HepG2 (cell line): ENCODE results near the gene NELL2. TPM values are rescaled to one million over a fixed set of nuclear protein-coding genes. Genes with fewer than 3 reads are reported as not detected.

Experiments used
- ATAC-seq: fragments of 200-7000 bp; cut with Tn5 transposase; 3 replicates; pipeline ENCODE4 v1.9.1; 2020; ENCODE audit warnings: mild to moderate bottlenecking, moderate library complexity
- BruUV-seq: library from RNA; stranded (reverse); fragments of 400-500 nt; replicated peaks from 2 replicates; lab custom pipeline; 2021; lab: Mats Ljungman, UMichigan
- CTCF ChIA-PET: fragments of 300-600 bp; formaldehyde crosslinking; extraction: SDS; loops from one replicate; lab custom pipeline; 2021; ENCODE audit warnings: low total read pairs, inconsistent platforms, low intra/inter-chr PET ratio; lab: Yijun Ruan, JAX
- POLR2A ChIA-PET: fragments of 350-600 bp; sonication (Branson Sonifier 250); formaldehyde crosslinking; loops from one replicate; lab custom pipeline; 2020; ENCODE audit warnings: antibody characterized with exemption, inconsistent platforms; lab: Yijun Ruan, JAX
- DNase-seq: peaks from one replicate; pipeline ENCODE4 v3.0.0-alpha.2; 2015; ENCODE audit warnings: low spot score
- FAIRE-seq: peaks from 3 replicates; lab custom pipeline; 2011; peaks lifted over from hg19 to GRCh38; lab: Jason Lieb, UNC
- H2AFZ ChIP-seq: one replicate; pipeline ENCODE4 v1.6.1; 2011; ENCODE audit warnings: low read length, inconsistent platforms
- H3K27ac ChIP-seq: fragments of 300-600 bp; 3 replicates; pipeline ENCODE4 v1.8.0; 2011; ENCODE audit warnings: mixed run types, mild to moderate bottlenecking, mixed read lengths, low read length, inconsistent platforms; ENCODE audit not compliant: insufficient read depth; ENCODE audit errors: extremely low read length
- H3K27me3 ChIP-seq, 2 experiments: fragments of 200-600 bp in 1 of 2; 2 replicates in 1 of 2; 3 replicates in 1 of 2; pipeline versions ENCODE4 v1.6.0 to v1.8.0; 2011; ENCODE audit warnings: low read length in 2 of 2, mild to moderate bottlenecking in 2 of 2, moderate library complexity in 2 of 2, inconsistent platforms in 1 of 2; ENCODE audit not compliant: insufficient read depth in 2 of 2, control insufficient read depth in 1 of 2
- H3K36me3 ChIP-seq, 2 experiments: fragments of 200-600 bp in 1 of 2; replicated peaks in 1 of 2; 2 replicates in 1 of 2; 3 replicates in 1 of 2; pipeline versions ENCODE4 v1.5.1 to v1.8.0; 2011; ENCODE audit warnings: low read length in 2 of 2, inconsistent platforms in 1 of 2; ENCODE audit not compliant: insufficient read depth in 2 of 2, control insufficient read depth in 1 of 2
- H3K4me1 ChIP-seq: 2 replicates; pipeline ENCODE4 v1.5.1; 2012; ENCODE audit warnings: low read length, inconsistent platforms; ENCODE audit not compliant: insufficient read depth
- H3K4me2 ChIP-seq: 2 replicates; pipeline ENCODE4 v1.6.0; 2011; ENCODE audit warnings: low read depth, low read length, inconsistent platforms
- H3K4me3 ChIP-seq, 3 experiments: fragments of 200-600 bp in 1 of 3; sonication (generic), shearing (Covaris generic) in 1 of 3; replicated peaks in 1 of 3; 2 replicates each; pipeline ENCODE4 v1.5.1; 2011 to 2016; ENCODE audit warnings: low read length in 3 of 3, inconsistent platforms in 2 of 3, low read depth in 2 of 3, mild to moderate bottlenecking in 2 of 3, control low read depth in 1 of 3, mixed read lengths in 1 of 3; ENCODE audit not compliant: insufficient read depth in 1 of 3
- H3K79me2 ChIP-seq: one replicate; pipeline ENCODE4 v1.6.1; 2011; ENCODE audit warnings: low read length, inconsistent platforms; ENCODE audit not compliant: insufficient read depth
- H3K9ac ChIP-seq: 2 replicates; pipeline ENCODE4 v1.6.0; 2011; ENCODE audit warnings: mild to moderate bottlenecking, low read depth, low read length, inconsistent platforms; ENCODE audit not compliant: insufficient read depth
- H3K9me3 ChIP-seq: 2 replicates; pipeline ENCODE4 v1.5.1; 2012; ENCODE audit warnings: mild to moderate bottlenecking, low read length
- H4K20me1 ChIP-seq: 2 replicates; pipeline ENCODE4 v1.6.0; 2011; ENCODE audit warnings: inconsistent platforms, mild to moderate bottlenecking, low read length, moderate library complexity; ENCODE audit not compliant: insufficient read depth
- KMT2B ChIP-seq: IDR thresholded peaks from 2 replicates; pipeline ENCODE4 v1.6.1; 2016; ENCODE audit warnings: missing genetic modification reagents, missing compliant biosample characterization
- NBN ChIP-seq: fragments of 450-650 bp; conservative IDR thresholded peaks from 2 replicates; pipeline ENCODE4 v1.6.1; 2017
- PBX2 ChIP-seq: IDR thresholded peaks from 2 replicates; pipeline ENCODE4 v1.6.1; 2016; ENCODE audit warnings: control low read depth
- RAD51 ChIP-seq: fragments of 450-650 bp; IDR thresholded peaks from 2 replicates; pipeline ENCODE4 v1.6.1; 2016; ENCODE audit warnings: borderline replicate concordance
- ZC3H4 ChIP-seq: sonication (generic); formaldehyde crosslinking; IDR thresholded peaks from 2 replicates; pipeline ENCODE4 v1.4.0; 2020; ENCODE audit warnings: missing genetic modification reagents, borderline replicate concordance
- ZHX1 ChIP-seq: sonication (generic); formaldehyde crosslinking; IDR thresholded peaks from 2 replicates; pipeline ENCODE4 v1.8.1; 2022; ENCODE audit warnings: low read depth, mild to moderate bottlenecking, missing genetic modification reagents
- ZNF337 ChIP-seq: sonication (generic); formaldehyde crosslinking; IDR thresholded peaks from 2 replicates; pipeline ENCODE4 v1.5.1; 2020; ENCODE audit warnings: missing genetic modification reagents, low read depth, mild to moderate bottlenecking, borderline replicate concordance
- ZNF644 ChIP-seq: IDR thresholded peaks from 2 replicates; pipeline ENCODE4 v1.6.1; 2016; ENCODE audit warnings: low read depth
- WGBS: methylation state at CpG from one replicate; pipeline ENCODE4 v1.1.6; 2017; ENCODE audit warnings: low lambda C conversion rate; 5-methylcytosine and 5-hydroxymethylcytosine counted together
- in situ Hi-C: cut with HindIII; loops from 2 replicates; pipeline ENCODE4 v1.10.0; 2017; ENCODE audit warnings: low pct_unique_long_range_greater_than_20kb; ENCODE audit not compliant: extremely low pct_ligation_motif_present
- intact Hi-C: fragments of 100-400 bp; cut with micrococcal nuclease; formaldehyde crosslinking; loops from one replicate; pipeline ENCODE4 v1.10.0; 2022; ENCODE audit not compliant: unreplicated experiment
- polyA plus RNA-seq, 8 experiments: library from polyadenylated mRNA; depleted of rRNA in 3 of 8; stranded (reverse) in 7 of 8; unstranded in 1 of 8; fragments of >200 nt; fragmentation: Illumina TruSeq in 4 of 8; extraction: Trizol in 4 of 8; gene quantifications; 2 replicates each; pipeline versions ENCODE4 v1.2.1 to v1.2.3, GENCODE V29; 2011 to 2016; ENCODE audit warnings: low read depth in 4 of 8, missing spikeins in 1 of 8, mixed read lengths in 1 of 8; ENCODE audit not compliant: insufficient read depth in 1 of 8
- total RNA-seq, 5 experiments: library from RNA; depleted of rRNA; stranded (reverse); fragments of >200 nt; fragmentation: Illumina TruSeq; extraction: Trizol; gene quantifications; 2 replicates each; pipeline ENCODE4 v1.2.3, GENCODE V29; 2016; ENCODE audit warnings: low read depth in 1 of 5

The NELL2 gene
- total and polyA plus RNA-seq, 2 of the 13 experiments (the other 11 are each of a cell fraction or from before 2014, with no cell fraction given), result 0.11 TPM; not detected in 1

GRCh38 chr12:44703182-44703910 lies 172.8 kb downstream of the NELL2 start:
- Histone ChIP-seq H3K79me2 (no peaks in the 10 kb centered on the region), H3K36me3 (no peaks in the 10 kb centered on the region), H3K4me3 (no peak overlapping the region), H4K20me1 (no peaks in the 10 kb centered on the region), H3K4me2 (no peak overlapping the region), H3K27me3 (no peaks in the 10 kb centered on the region), H3K9ac (no peak overlapping the region), H3K9me3 (no peaks in the 10 kb centered on the region), H3K4me1 (no peaks in the 10 kb centered on the region), H3K27ac (no peak overlapping the region), H2AFZ (no peak overlapping the region)
- intact Hi-C loops, result no loop called here
- BruUV-seq, result no TSS peak
- WGBS, result 1% methylated on average over 3 of the region's 3 CpGs
- FAIRE-seq, result no peak
- no peak for DNase-seq
- in situ Hi-C loops, result no loop called here
- POLR2A ChIA-PET, result no interaction called here
- TF ChIP-seq ZC3H4 (CRISPR knock-in tag) (no peak), ZHX1 (CRISPR knock-in tag) (no peak), ZNF644 (CRISPR knock-in tag) (no peak), PBX2 (no peak), NBN (no peak), KMT2B (CRISPR knock-in tag) (no peak), RAD51 (no peak), ZNF337 (no peak)
- CTCF ChIA-PET, result no interaction called here
- no peak for ATAC-seq
